A673 (cell line): ENCODE results near the gene NHLRC1. TPM values are rescaled to one million over a fixed set of nuclear protein-coding genes. Genes with fewer than 3 reads are reported as not detected.

Source experiments
- BruUV-seq: library from RNA; stranded (reverse); fragments of 400-500 nt; replicated peaks from 2 replicates; lab custom pipeline; 2021; lab: Mats Ljungman, UMichigan
- CTCF ChIA-PET: fragments of 300-600 bp; sonication (Branson Sonifier 250); formaldehyde crosslinking; loops from one replicate; lab custom pipeline; 2022; ENCODE audit warnings: antibody characterized with exemption; lab: Charles Lee
- POLR2A ChIA-PET: fragments of 300-600 bp; sonication (Branson Sonifier 250); formaldehyde crosslinking; loops from one replicate; lab custom pipeline; 2022; ENCODE audit warnings: antibody characterized with exemption; ENCODE audit not compliant: low non-redundant PET; lab: Charles Lee
- DNase-seq: peaks from one replicate; pipeline ENCODE4 v3.0.0-alpha.2; 2015; ENCODE audit warnings: low spot score
- H3K27ac ChIP-seq: fragments of 200-600 bp; sonication (generic); 2 replicates; pipeline ENCODE4 v1.5.1; 2016; ENCODE audit warnings: mixed run types, low read depth, mild to moderate bottlenecking, mixed read lengths, antibody characterized with exemption, low read length; ENCODE audit not compliant: poor library complexity, severe bottlenecking
- H3K27me3 ChIP-seq: fragments of 200-600 bp; sonication (generic); replicated peaks from 2 replicates; pipeline ENCODE4 v1.6.1; 2017; ENCODE audit warnings: mixed run types, low read depth, mild to moderate bottlenecking, mixed read lengths, antibody characterized with exemption, low read length; ENCODE audit not compliant: insufficient read depth, poor library complexity
- H3K36me3 ChIP-seq: fragments of 200-600 bp; sonication (generic); 2 replicates; pipeline ENCODE4 v1.6.1; 2016; ENCODE audit warnings: mixed run types, mild to moderate bottlenecking, mixed read lengths, antibody characterized with exemption, low read length; ENCODE audit not compliant: insufficient read depth, poor library complexity, severe bottlenecking
- H3K4me1 ChIP-seq: fragments of 200-600 bp; sonication (generic); 2 replicates; pipeline ENCODE4 v1.6.1; 2017; ENCODE audit warnings: mixed run types, mild to moderate bottlenecking, mixed read lengths, antibody characterized with exemption, low read length; ENCODE audit not compliant: insufficient read depth, poor library complexity, severe bottlenecking
- H3K4me3 ChIP-seq: fragments of 200-600 bp; sonication (generic); 2 replicates; pipeline ENCODE4 v1.5.1; 2016; ENCODE audit warnings: low read depth, mixed run types, mild to moderate bottlenecking, mixed read lengths, low read length; ENCODE audit not compliant: poor library complexity, severe bottlenecking
- H3K9me3 ChIP-seq: fragments of 200-600 bp; sonication (generic); 2 replicates; pipeline ENCODE4 v1.6.1; 2016; ENCODE audit warnings: mixed run types, low read depth, mild to moderate bottlenecking, mixed read lengths, antibody characterized with exemption, low read length; ENCODE audit not compliant: poor library complexity, severe bottlenecking
- CTCF ChIP-seq: fragments of 300-800, 200-600 bp; sonication (generic); conservative IDR thresholded peaks from 2 replicates; pipeline ENCODE4 v1.5.1; 2017; ENCODE audit warnings: low read depth, mild to moderate bottlenecking, antibody characterized with exemption, low read length, moderate library complexity, mixed read lengths
- EZH2 ChIP-seq: fragments of 200-600 bp; sonication (generic); IDR thresholded peaks from 2 replicates; pipeline ENCODE4 v1.6.1; 2017; ENCODE audit warnings: borderline replicate concordance, low read depth, mild to moderate bottlenecking, mixed read lengths, antibody characterized with exemption, low read length; ENCODE audit not compliant: poor library complexity, severe bottlenecking
- intact Hi-C: fragments of 100-400 bp; cut with micrococcal nuclease; formaldehyde crosslinking; loops from one replicate; pipeline ENCODE4 v1.10.0; 2022; ENCODE audit not compliant: unreplicated experiment
- total RNA-seq: library from RNA; stranded (reverse); gene quantifications from 2 replicates; pipeline ENCODE4 v1.2.3, GENCODE V29; 2021

NHLRC1 gene
- total RNA-seq, 1 experiment from 2014 or later, result 4.3 TPM

- intact Hi-C loops, result no loop called here
- BruUV-seq, result no TSS peak
- Histone ChIP-seq H3K36me3 (peaks cover 12% of the 10 kb centered on the region), H3K4me3 (no peak overlapping the region), H3K27me3 (no peaks in the 10 kb centered on the region), H3K4me1 (no peaks in the 10 kb centered on the region), H3K9me3 (peaks cover 5% of the 10 kb centered on the region), H3K27ac (no peak overlapping the region)
- ChIA-PET CTCF (no interaction called here), POLR2A (no interaction called here)
- no peak for DNase-seq
- TF ChIP-seq EZH2 (no peak), CTCF (no peak)
Measured at GRCh38 chr6:18166312-18167036, 44.0 kb upstream of the NHLRC1 start.

- Histone ChIP-seq H3K27ac (no peak overlapping the region), H3K36me3 (peaks cover 12% of the 10 kb centered on the region), H3K4me3 (no peak overlapping the region), H3K9me3 (peaks cover 5% of the 10 kb centered on the region), H3K4me1 (no peaks in the 10 kb centered on the region), H3K27me3 (no peaks in the 10 kb centered on the region)
- BruUV-seq, result no TSS peak
- DNase-seq, result no peak
- TF ChIP-seq EZH2 (no peak), CTCF (no peak)
- intact Hi-C loops, result no loop called here
- POLR2A ChIA-PET, result no interaction called here
- CTCF ChIA-PET, result no interaction called here
Measured at GRCh38 chr6:18165751-18166150, 43.3 kb upstream of the NHLRC1 start.

- ChIA-PET POLR2A (no interaction called here), CTCF (no interaction called here)
- H3K9me3 ChIP-seq, result no peaks in the 10 kb centered on the region
- intact Hi-C loops, result no loop called here
- DNase-seq, result no peak
- BruUV-seq, result no TSS peak
- H3K4me3 ChIP-seq, result no peak overlapping the region
- TF ChIP-seq EZH2, result no peak
- no peak for TF ChIP-seq CTCF
- H3K27ac ChIP-seq, result no peak overlapping the region
- H3K4me1 ChIP-seq, result no peaks in the 10 kb centered on the region
- H3K27me3 ChIP-seq, result no peaks in the 10 kb centered on the region
- peaks cover 4% of the 10 kb centered on the region for H3K36me3 ChIP-seq
Measured at GRCh38 chr6:18162401-18162800, 39.9 kb upstream of the NHLRC1 start.
